Mesenchymal stem cell (in vitro differentiated cells and primary cell): ENCODE data around the gene TRPC4AP.

ENCODE experiments used
- DNase-seq: peaks from one replicate; pipeline ENCODE4 v3.0.0-alpha.2; 2013
- H2AFZ ChIP-seq: one replicate; pipeline ENCODE4 v1.6.1; 2013; ENCODE audit warnings: low read depth, mild to moderate bottlenecking, control low read depth, inconsistent platforms, low read length, moderate library complexity
- H2AK5ac ChIP-seq: 2 replicates; pipeline ENCODE4 v1.6.1; 2013; ENCODE audit warnings: low read length, moderate library complexity, mild to moderate bottlenecking, inconsistent platforms; ENCODE audit not compliant: severe bottlenecking
- H2BK120ac ChIP-seq: one replicate; pipeline ENCODE4 v1.6.1; 2013; ENCODE audit warnings: low read depth, mild to moderate bottlenecking, inconsistent platforms, low read length, moderate library complexity
- H2BK12ac ChIP-seq, 2 experiments: one replicate each; pipeline ENCODE4 v1.6.1; 2013; ENCODE audit warnings: inconsistent platforms in 2 of 2, low read length in 2 of 2, mild to moderate bottlenecking in 2 of 2, moderate library complexity in 2 of 2, control low read depth in 1 of 2
- H2BK15ac ChIP-seq: one replicate; pipeline ENCODE4 v1.6.1; 2013; ENCODE audit warnings: mild to moderate bottlenecking, low read depth, inconsistent platforms; ENCODE audit not compliant: poor library complexity, severe bottlenecking
- H2BK5ac ChIP-seq: 2 replicates; pipeline ENCODE4 v1.6.1; 2013; ENCODE audit warnings: low read depth, mild to moderate bottlenecking, low read length, control low read depth, inconsistent platforms; ENCODE audit not compliant: poor library complexity, severe bottlenecking
- H3K14ac ChIP-seq, 2 experiments: one replicate each; pipeline ENCODE4 v1.6.1; 2013; ENCODE audit warnings: inconsistent platforms in 2 of 2, low read length in 2 of 2, control low read depth in 1 of 2, mild to moderate bottlenecking in 1 of 2, moderate library complexity in 1 of 2
- H3K18ac ChIP-seq, 2 experiments: one replicate each; pipeline ENCODE4 v1.6.1; 2013; ENCODE audit warnings: inconsistent platforms in 2 of 2, low read length in 2 of 2, control low read depth in 1 of 2, low read depth in 1 of 2, mild to moderate bottlenecking in 1 of 2
- H3K23ac ChIP-seq, 2 experiments: one replicate each; pipeline ENCODE4 v1.6.1; 2013; ENCODE audit warnings: inconsistent platforms in 2 of 2, low read length in 2 of 2, mild to moderate bottlenecking in 2 of 2, moderate library complexity in 2 of 2, control low read depth in 1 of 2
- H3K27ac ChIP-seq: 2 replicates; pipeline ENCODE4 v1.5.1; 2013; ENCODE audit warnings: mild to moderate bottlenecking, moderate library complexity, low read length, control low read depth, inconsistent platforms; ENCODE audit not compliant: poor library complexity, severe bottlenecking
- H3K27me3 ChIP-seq, 2 experiments: 2 replicates each; pipeline versions ENCODE4 v1.6.1 to v1.7.0; 2013; ENCODE audit warnings: low read length in 2 of 2, mild to moderate bottlenecking in 2 of 2, moderate library complexity in 2 of 2, control low read depth in 1 of 2, inconsistent platforms in 1 of 2; ENCODE audit not compliant: control insufficient read depth in 1 of 2, insufficient read depth in 1 of 2
- H3K36me3 ChIP-seq, 2 experiments: 2 replicates each; pipeline versions ENCODE4 v1.6.1 to v1.7.0; 2013; ENCODE audit warnings: low read length in 2 of 2, control low read depth in 1 of 2, inconsistent platforms in 1 of 2, low read depth in 1 of 2, mild to moderate bottlenecking in 1 of 2; ENCODE audit not compliant: insufficient read depth in 2 of 2, control insufficient read depth in 1 of 2
- H3K4ac ChIP-seq, 2 experiments: one replicate each; pipeline ENCODE4 v1.6.1; 2013; ENCODE audit warnings: inconsistent platforms in 2 of 2, low read length in 2 of 2, mild to moderate bottlenecking in 2 of 2, moderate library complexity in 2 of 2, control low read depth in 1 of 2, low read depth in 1 of 2
- H3K4me1 ChIP-seq: 2 replicates; pipeline ENCODE4 v1.6.1; 2013; ENCODE audit warnings: low read depth, low read length, control low read depth; ENCODE audit not compliant: control insufficient read depth, insufficient read depth
- H3K4me2 ChIP-seq: 2 replicates; pipeline ENCODE4 v1.6.1; 2013; ENCODE audit warnings: low read length, mild to moderate bottlenecking, inconsistent platforms; ENCODE audit not compliant: poor library complexity, severe bottlenecking
- H3K4me3 ChIP-seq, 2 experiments: 2 replicates each; pipeline versions ENCODE4 v1.5.1 to v1.7.0; 2013; ENCODE audit warnings: low read length in 2 of 2, mild to moderate bottlenecking in 2 of 2, control low read depth in 1 of 2, low read depth in 1 of 2; ENCODE audit not compliant: insufficient read depth in 1 of 2
- H3K79me1 ChIP-seq: replicated peaks from 2 replicates; pipeline ENCODE4 v1.6.1; 2013; ENCODE audit warnings: mild to moderate bottlenecking, control low read depth, low read length, inconsistent platforms; ENCODE audit not compliant: poor library complexity, severe bottlenecking
- H3K9ac ChIP-seq: 2 replicates; pipeline ENCODE4 v1.7.0; 2013; ENCODE audit warnings: mild to moderate bottlenecking, low read length, moderate library complexity
- H3K9me3 ChIP-seq: 2 replicates; pipeline ENCODE4 v1.7.0; 2013; ENCODE audit warnings: mild to moderate bottlenecking, low read length; ENCODE audit not compliant: control insufficient read depth
- H4K8ac ChIP-seq: one replicate; pipeline ENCODE4 v1.6.1; 2013; ENCODE audit warnings: inconsistent platforms, mild to moderate bottlenecking, low read length, moderate library complexity
- H4K91ac ChIP-seq: one replicate; pipeline ENCODE4 v1.6.1; 2013; ENCODE audit warnings: mild to moderate bottlenecking, low read length, inconsistent platforms
- WGBS: methylation state at CpG from one replicate; pipeline ENCODE4 v1.1.7; 2013; ENCODE audit warnings: mixed read lengths; 5-methylcytosine and 5-hydroxymethylcytosine counted together

Gene TRPC4AP

GRCh38 chr20:35001596-35002362 is 90.8 kb downstream of the TRPC4AP start:
- DNase-seq, result no peak
- Histone ChIP-seq H2AFZ (no peak overlapping the region), H3K9ac (no peak overlapping the region), H2BK15ac (no peak overlapping the region), H3K27ac (no peak overlapping the region), H3K23ac (no peak overlapping the region), H2BK5ac (no peak overlapping the region), H3K18ac (no peak overlapping the region), H3K4me3 (no peak overlapping the region), H4K91ac (no peak overlapping the region), H3K4me2 (no peak overlapping the region), H3K36me3 (peaks cover 91 to 100% of the 10 kb centered on the region in 2 experiments), H2AK5ac (no peak overlapping the region), H3K9me3 (no peaks in the 10 kb centered on the region), H2BK120ac (no peak overlapping the region), H3K27me3 (no peaks in the 10 kb centered on the region), H2BK12ac (no peak overlapping the region), H3K79me1 (peaks cover 29% of the 10 kb centered on the region), H3K4ac (no peak overlapping the region), H3K4me1 (peaks cover 9% of the 10 kb centered on the region), H3K14ac (no peak overlapping the region), H4K8ac (no peak overlapping the region)
- WGBS, result 97% methylated on average over 15 of the region's 15 CpGs

GRCh38 chr20:35000922-35001595 is 91.5 kb downstream of the TRPC4AP start:
- H2AFZ ChIP-seq, result no peak overlapping the region
- H2AK5ac ChIP-seq, result no peak overlapping the region
- DNase-seq, result no peak
- H4K91ac ChIP-seq, result no peak overlapping the region
- H3K4me2 ChIP-seq, result no peak overlapping the region
- H3K27me3 ChIP-seq, result no peaks in the 10 kb centered on the region
- H3K9me3 ChIP-seq, result no peaks in the 10 kb centered on the region
- H2BK15ac ChIP-seq, result no peak overlapping the region
- H3K4me1 ChIP-seq, result peaks cover 16% of the 10 kb centered on the region
- H3K23ac ChIP-seq, result no peak overlapping the region
- no peak overlapping the region for H3K4me3 ChIP-seq
- no peak overlapping the region for H2BK5ac ChIP-seq
- no peak overlapping the region for H3K27ac ChIP-seq
- no peak overlapping the region for H3K4ac ChIP-seq
- peaks cover 24% of the 10 kb centered on the region for H3K79me1 ChIP-seq
- no peak overlapping the region for H4K8ac ChIP-seq
- no peak overlapping the region for H3K18ac ChIP-seq
- 97% methylated on average over 28 of the region's 28 CpGs for WGBS
- peaks cover 89 to 100% of the 10 kb centered on the region in 2 experiments for H3K36me3 ChIP-seq
- H3K9ac ChIP-seq, result no peak overlapping the region
- H2BK120ac ChIP-seq, result no peak overlapping the region
- no peak overlapping the region for H2BK12ac ChIP-seq
- no peak overlapping the region for H3K14ac ChIP-seq

- H3K79me1 ChIP-seq, result peaks cover 23% of the 10 kb centered on the region
- H3K9ac ChIP-seq, result no peak overlapping the region
- H4K8ac ChIP-seq, result no peak overlapping the region
- H3K23ac ChIP-seq, result no peak overlapping the region
- no peak overlapping the region for H4K91ac ChIP-seq
- no peak overlapping the region for H3K4me3 ChIP-seq
- H2AK5ac ChIP-seq, result no peak overlapping the region
- WGBS, result 95% methylated on average over 28 of the region's 28 CpGs
- H2BK5ac ChIP-seq, result no peak overlapping the region
- H3K4me1 ChIP-seq, result peaks cover 19% of the 10 kb centered on the region
- H3K14ac ChIP-seq, result no peak overlapping the region
- no peak overlapping the region for H3K27ac ChIP-seq
- H2BK12ac ChIP-seq, result no peak overlapping the region
- no peak overlapping the region for H2AFZ ChIP-seq
- no peak overlapping the region for H3K4me2 ChIP-seq
- no peaks in the 10 kb centered on the region for H3K9me3 ChIP-seq
- no peak overlapping the region for H3K18ac ChIP-seq
- peaks cover 89 to 100% of the 10 kb centered on the region in 2 experiments for H3K36me3 ChIP-seq
- no peak overlapping the region for H2BK120ac ChIP-seq
- no peaks in the 10 kb centered on the region for H3K27me3 ChIP-seq
- H3K4ac ChIP-seq, result no peak overlapping the region
- no peak overlapping the region for H2BK15ac ChIP-seq
- no peak for DNase-seq
These were observed 92.2 kb downstream of the TRPC4AP start for GRCh38 chr20:35000311-35000921.

DNA sequence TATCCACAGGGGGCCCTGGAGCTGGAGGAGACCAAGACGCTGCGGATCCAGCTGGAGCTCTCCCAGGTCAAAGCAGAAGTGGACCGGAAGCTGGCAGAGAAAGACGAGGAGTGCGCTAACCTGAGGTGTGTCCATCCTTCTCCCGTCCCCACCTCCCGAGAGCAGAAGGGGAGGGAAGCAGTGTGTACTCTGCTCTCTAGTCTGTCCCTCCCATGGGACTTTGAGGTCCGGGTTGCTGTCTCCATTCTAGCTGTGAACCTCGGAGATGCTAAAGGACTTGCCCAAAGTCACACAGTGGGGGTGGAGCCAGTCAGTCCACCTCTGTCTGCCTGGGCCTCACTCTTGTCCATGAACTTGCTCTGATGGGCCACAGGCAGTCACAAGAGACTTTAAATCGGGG is 92.8 kb downstream of the TRPC4AP start:
- H3K9ac ChIP-seq, result no peak overlapping the region
- H3K14ac ChIP-seq, result no peak overlapping the region
- H3K79me1 ChIP-seq, result peaks cover 21% of the 10 kb centered on the region
- no peak overlapping the region for H4K91ac ChIP-seq
- 97% methylated on average over 10 of the region's 10 CpGs for WGBS
- no peaks in the 10 kb centered on the region for H3K27me3 ChIP-seq
- H2BK15ac ChIP-seq, result no peak overlapping the region
- H3K18ac ChIP-seq, result no peak overlapping the region
- H3K27ac ChIP-seq, result no peak overlapping the region
- H3K4ac ChIP-seq, result no peak overlapping the region
- H2BK5ac ChIP-seq, result no peak overlapping the region
- no peak overlapping the region for H2AFZ ChIP-seq
- H3K4me1 ChIP-seq, result peaks cover 19% of the 10 kb centered on the region
- no peaks in the 10 kb centered on the region for H3K9me3 ChIP-seq
- no peak overlapping the region for H2AK5ac ChIP-seq
- no peak overlapping the region for H3K23ac ChIP-seq
- H3K36me3 ChIP-seq, result peaks cover 89 to 100% of the 10 kb centered on the region in 2 experiments
- no peak overlapping the region for H3K4me3 ChIP-seq
- H2BK120ac ChIP-seq, result no peak overlapping the region
- no peak overlapping the region for H2BK12ac ChIP-seq
- no peak overlapping the region for H3K4me2 ChIP-seq
- no peak overlapping the region for H4K8ac ChIP-seq
- DNase-seq, result no peak
